Stimulated activated CD4-positive, alpha-beta T cell treated with anti-CD3 and anti-CD28 coated beads, Interleukin-15, amount 100 ng/mL, for 1 hour (primary cell): ENCODE results near the gene L1CAM.

Experiments
- DNase-seq, 2 donors: peaks; one replicate each; pipeline ENCODE4 v3.0.0-alpha.2; 2020; ENCODE audit warnings: low read depth in 1 of 2, low spot score in 1 of 2

Gene L1CAM

GRCh38 chrX:153878969-153879653 is 6.9 kb downstream of the L1CAM start:
- DNase-seq: no peak

GRCh38 chrX:153878345-153878744 is 7.6 kb downstream of the L1CAM start:
- DNase-seq: no peak

DNA sequence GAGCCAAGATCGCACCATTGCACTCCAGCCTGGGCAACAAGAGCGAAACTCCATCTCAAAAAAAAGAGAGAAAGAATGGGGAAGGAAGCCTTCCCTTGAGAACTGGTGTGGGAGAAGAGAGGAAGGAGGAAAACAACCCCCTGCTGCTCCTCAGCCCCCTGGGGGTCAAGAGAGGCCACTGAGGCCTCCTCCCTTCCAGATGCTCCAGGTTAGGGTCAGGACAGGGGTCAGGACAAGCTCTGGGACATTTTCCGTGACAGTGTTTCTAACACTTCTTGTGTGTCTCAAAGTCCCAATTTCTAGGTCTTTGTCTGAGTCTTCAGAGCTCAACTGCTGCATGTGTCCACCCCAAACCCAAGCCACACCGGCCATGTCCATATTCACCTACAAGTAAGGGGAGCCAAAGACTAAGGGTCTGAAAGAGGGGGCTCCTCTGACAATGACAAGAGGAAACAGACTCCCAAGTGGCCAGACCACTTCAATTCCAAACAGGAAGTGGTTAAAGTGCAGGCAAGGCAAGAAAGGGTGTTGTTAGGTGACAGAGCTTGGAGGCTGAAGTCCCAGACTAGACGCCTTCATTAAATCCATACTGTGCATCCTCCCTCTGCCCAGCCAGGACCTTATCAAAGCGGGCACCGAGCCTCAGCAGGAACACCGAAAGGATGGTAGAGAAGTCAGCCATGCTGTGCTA is 8.3 kb downstream of the L1CAM start:
- DNase-seq: no peak

DNA sequence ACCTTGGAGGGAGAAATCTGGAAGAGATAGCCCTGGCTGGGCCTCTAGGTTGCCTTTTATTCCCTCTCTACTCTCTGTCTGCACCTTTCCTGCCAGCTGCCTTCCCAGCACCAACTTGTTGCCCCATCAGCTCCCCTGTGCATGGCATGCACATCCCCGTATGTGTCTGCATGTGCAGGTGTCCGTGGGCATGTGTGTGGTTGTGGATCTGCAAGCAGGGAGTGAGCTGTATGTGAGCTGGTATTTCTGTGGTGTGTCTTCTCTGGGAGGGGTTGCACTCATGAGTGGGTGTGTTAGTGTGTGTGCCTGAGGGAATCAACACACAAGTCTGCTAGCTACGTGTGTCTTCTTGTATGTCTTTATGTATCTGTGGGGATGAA is 9.9 kb downstream of the L1CAM start:
- DNase-seq: no peak

GRCh38 chrX:153875391-153876111 is 10.4 kb downstream of the L1CAM start:
- DNase-seq: peak; percentile 40 to 56

GRCh38 chrX:153874366-153875125 is 11.4 kb downstream of the L1CAM start:
- DNase-seq: no peak

DNA sequence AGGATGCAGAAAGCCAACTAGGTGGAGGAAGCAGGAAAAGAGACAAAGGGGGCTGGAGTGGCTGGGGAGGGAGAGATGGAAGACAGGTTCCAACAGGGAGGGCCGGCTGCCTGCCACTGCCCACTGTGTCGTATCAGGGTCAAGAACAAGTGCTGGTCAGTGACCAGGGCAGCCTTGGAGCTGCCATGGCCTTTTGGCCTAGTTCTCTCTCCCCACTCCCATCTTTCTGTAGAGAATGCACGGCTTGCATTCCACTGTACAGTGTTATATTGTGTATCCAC is 11.9 kb downstream of the L1CAM start:
- no peak for DNase-seq

GRCh38 chrX:153873282-153874084 is 12.5 kb downstream of the L1CAM start:
- no peak for DNase-seq

DNA sequence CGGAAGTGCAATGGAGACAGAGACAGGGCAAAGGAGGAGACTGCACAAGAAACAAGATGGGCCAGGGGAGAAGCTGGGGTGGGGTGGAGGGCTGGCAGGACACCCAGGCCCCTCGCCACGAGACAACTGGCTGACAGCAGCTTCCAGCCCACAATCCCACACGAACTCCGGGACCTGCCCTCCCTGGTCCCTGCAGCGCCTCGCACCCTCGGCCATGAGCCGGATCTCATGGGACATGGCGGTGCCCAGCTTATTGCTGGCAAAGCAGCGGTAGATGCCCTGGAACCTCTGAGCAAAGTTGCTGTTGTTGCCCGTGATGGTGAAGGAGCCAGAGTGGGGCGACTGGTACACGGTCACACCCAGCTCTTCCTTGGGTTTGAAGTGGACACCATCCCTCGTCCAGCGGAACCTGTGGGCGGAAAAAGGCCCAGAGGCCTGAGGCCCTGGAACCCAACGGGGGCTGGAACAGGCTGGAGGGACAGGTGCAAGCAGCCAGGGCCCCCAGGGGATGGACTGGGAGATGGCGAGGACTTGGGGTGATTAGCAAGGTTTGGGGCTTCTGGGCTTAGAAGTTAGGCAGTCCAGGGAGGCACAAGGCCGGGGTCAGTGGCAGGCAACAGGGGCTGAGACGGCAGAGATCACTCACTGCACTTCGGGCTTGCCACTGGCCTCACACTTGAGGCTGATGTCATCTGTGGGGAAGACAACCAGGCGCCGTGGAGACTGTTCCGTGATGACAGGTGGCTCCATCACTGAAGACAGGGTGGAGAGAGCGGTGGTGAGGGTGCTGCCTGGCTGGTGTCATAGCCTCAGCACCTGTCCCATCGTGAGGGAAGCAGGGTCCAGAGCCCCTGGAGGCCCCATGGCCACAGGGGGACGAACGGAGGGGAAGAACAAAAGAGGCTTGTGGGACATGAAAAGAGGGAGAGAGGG is 13.8 kb downstream of the L1CAM start:
- DNase-seq: no peak

- no peak for DNase-seq
These were observed 14.5 kb downstream of the L1CAM start for GRCh38 chrX:153871451-153871850.

DNA sequence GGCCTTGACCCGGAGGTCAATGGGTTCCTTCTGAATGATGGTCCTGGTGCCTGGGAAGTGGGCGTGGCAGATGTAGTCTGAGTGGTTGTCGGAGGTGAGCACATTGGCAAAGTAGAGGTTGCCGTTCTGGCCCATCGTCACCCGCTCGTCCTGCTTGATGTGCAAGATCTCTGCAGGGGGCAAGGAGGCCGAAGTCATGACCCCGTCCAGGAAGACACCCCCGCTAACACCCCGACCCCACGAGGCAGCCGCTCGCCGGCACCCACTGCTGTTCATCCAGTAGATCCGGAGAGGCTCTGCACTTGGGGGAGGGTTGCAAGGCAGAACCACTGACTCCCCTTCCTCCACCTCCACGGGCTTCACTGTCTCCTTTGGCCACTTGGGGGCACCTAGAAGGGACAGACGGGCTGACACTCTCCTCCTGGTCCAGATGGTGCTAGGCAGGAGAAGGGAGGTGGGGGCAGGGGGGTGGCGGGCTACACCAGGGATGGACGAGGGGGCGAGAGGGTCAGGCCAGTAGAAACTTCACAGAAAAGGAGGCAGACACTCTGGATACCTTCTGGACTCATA is 15.1 kb downstream of the L1CAM start:
- DNase-seq: no peak

DNA sequence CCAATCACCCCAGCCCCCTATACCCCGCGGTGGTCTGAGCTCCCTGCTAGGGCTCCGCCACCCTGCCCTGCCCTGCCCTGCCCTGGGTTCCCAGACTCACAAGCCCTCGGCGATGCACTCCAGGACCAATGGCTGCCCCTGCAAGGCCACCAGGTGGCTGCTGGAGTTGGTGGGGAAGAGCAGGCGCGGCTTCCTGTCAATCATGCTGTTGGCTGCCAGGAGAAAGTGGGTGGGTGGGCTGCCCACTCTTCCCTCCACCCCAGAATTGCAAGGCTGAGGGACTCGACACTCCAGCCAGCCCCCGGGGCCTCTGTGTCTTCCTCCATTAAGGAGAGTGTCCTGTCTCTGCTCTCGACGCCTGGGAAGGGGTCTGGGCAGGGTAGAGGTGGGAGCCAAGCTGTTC is 15.7 kb downstream of the L1CAM start:
- DNase-seq: no peak

GRCh38 chrX:153869473-153870287 is 16.3 kb downstream of the L1CAM start:
- no peak for DNase-seq

- DNase-seq: no peak
These were observed 17.1 kb downstream of the L1CAM start for GRCh38 chrX:153868576-153869472.

- no peak for DNase-seq
These were observed 18.3 kb downstream of the L1CAM start for GRCh38 chrX:153867671-153868070.

DNA sequence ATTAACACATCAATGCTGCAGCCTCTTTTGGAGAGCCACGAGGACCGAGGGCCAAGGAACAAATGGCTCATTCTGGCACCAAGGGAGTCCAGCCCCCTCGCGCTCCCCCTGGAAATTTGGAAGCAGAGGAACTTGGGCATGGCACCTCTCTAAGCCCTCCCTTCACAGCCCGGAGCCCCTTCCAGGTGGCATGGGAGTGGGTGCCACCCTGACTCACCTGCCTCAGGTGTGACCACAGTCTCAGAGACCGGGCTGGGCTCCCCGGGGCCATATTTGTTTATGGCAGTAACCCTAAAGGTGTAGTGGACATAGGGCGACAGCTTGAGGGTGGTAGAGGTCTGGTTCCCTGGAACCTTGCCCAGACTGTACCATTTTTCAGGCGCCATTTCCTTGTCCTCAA is 18.8 kb downstream of the L1CAM start:
- no peak for DNase-seq

GRCh38 chrX:153866302-153867019 is 19.5 kb downstream of the L1CAM start:
- DNase-seq: no peak
